ENCODE results near the gene RALGAPA1. TPM values are rescaled to one million over a fixed set of nuclear protein-coding genes. Genes with fewer than 3 reads are reported as not detected.

Gene RALGAPA1
- total RNA-seq = 29.8 and 31.7 TPM in 2 replicates

DNA sequence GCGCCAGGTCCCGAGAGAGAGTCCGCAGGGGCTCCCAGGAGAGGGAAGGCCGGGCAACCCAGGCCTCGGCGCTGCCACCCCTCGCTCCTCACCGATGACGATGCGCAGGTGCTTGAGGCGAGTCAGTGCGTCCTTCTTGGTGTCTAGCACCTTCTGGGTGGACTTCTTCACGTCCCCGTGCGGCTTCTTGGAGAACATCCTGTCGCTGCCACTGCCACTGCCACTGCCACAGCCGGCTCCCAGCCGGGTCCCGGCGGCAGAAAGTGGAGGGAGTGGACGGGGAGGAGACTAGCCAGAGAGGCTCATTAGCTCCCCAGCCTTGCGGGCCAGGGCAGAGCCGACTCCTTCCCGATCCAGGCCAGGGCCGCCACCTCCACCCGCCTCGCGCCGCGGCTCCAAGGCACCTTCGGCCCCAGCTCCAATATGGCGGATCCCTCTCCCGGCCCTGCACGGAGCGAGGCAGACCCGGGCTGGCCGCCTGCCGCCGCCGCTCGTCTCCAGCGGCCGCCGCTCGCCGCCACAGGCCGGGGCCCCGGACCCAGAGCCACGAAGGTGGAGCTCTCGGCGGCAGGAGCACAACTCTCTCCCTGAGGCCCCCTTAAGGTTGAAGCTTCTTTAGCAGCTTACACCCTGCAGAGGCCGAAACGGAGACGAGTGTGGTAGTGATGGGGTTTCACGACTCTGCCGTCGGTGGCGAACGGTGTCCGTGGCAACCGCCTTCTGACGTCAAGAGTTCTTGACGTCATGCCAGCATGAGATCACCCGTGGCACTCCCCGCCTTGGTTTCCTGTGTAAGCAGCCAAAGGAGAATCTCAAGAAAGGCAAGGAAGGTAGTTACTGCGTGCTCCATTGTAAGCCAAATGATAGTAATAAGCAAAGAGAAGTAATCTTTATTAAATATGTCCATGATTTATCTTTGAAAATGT is at the start of gene RALGAPA1:
TSS of gene RALGAPA1 (minus strand) at position 658 of the 926 bp plus-strand sequence. CDS start at position 198, 460 bp downstream.

DNA sequence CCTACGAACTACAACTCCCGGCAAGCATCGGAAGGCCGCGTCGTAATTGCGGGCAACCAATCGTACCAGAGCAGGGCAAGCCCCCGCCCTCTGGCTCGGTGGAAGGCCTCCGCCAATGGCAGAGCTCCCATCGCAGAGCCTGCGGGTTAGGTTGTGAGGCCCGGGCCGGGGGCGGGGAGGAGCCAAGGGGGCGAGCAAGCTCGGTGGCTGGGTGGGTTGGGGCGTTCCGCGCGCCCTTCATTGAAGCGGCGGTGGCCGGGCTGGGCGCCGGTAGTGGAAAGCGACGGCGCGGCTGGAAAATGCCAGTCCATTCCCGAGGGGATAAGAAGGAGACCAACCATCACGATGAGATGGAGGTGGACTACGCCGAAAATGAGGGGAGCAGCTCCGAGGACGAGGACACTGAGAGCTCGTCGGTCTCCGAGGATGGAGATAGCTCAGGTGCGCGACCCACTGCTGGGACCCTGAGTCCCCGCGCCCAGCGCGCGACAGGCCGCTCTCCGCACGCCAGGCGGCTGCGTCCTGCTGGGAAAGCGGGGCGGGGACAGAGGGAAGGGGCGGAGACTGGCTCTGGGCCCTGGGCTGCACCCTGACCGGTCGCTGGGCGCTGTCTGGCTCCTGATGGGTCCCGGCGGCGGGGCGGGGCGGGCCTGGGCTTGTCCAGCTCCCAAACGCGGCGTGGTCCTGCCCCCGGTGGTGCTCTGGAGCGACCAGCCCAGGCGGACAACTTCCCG is 17.3 kb upstream of the RALGAPA1 start, which contains the start of gene BRMS1L:
TSS of gene BRMS1L (plus strand) at position 121 of the 734 bp plus-strand sequence. CDS start at position 300, 179 bp downstream.

DNA sequence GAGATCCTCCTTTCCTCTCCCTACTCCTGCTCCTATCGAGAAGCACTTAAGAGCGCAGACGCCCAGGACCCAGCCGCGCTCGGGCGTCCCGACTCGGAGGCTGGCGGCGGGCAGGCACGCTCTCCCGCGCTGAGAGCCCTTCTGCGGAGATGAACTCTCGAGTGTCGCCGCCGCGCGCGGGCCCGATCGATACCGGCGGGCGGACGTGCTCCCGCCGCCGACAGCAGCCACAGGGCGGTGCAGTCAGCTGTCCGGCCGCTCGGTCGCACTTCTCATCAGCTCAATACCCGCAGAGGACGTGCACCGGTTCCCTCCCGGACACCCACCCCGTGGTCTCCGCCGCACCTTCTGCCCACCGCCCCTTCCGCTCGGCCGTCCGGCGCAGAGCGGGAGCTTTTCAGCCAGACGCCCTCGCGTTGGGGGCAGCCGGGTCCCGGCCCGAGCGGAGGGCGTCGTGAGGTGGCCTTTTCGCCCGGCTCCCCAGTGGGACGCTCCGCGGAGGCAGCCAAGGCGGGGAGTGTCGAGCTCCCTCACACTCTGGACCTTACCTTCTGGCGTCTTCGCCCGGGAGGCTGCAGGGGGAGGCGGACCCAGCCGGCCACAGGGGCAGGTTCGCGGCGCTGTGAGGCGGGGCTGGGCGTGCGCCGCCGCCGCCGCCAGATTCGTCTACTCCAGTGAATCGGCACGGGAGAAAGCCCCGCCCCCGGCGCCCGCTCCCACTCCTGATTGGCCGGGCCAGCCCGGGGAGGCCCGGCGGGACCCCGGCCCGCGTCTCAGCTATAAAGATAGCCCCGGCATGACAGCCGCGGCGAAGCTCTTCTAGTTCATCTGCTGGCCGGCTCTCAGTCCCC is 275.5 kb downstream of the RALGAPA1 start, which contains the start of gene INSM2:
TSS of gene INSM2 (plus strand) at position 808 of the 851 bp plus-strand sequence. CDS start 89 bp downstream, outside the sequence.

Small RNA genes within 50 kb of the gene (small RNA-seq; reads per million reads assigned to genes)
- gene RF00322 = not detected

Other genes starting within 250 kb of the RALGAPA1 start
- 2.9 and 4.7 TPM in 2 replicates for gene BRMS1L, start 17.0 kb upstream of the RALGAPA1 start, total RNA-seq